Panc1 (cell line): Measurements from ENCODE around the gene CLEC16A. TPM values are rescaled to one million over a fixed set of nuclear protein-coding genes. Genes with fewer than 3 reads are reported as not detected.

Experiments used
- ATAC-seq: fragments of 200-7000 bp; cut with Tn5 transposase; 2 replicates; pipeline ENCODE4 v1.9.1; 2020; ENCODE audit warnings: mild to moderate bottlenecking, moderate library complexity
- BruUV-seq: library from RNA; stranded (reverse); fragments of 400-500 nt; replicated peaks from 2 replicates; lab custom pipeline; 2021; lab: Mats Ljungman, UMichigan
- CTCF ChIA-PET: fragments of 300-600 bp; sonication (Branson Sonifier 250); formaldehyde crosslinking; loops from one replicate; lab custom pipeline; 2022; ENCODE audit warnings: antibody characterized with exemption; lab: Charles Lee
- POLR2A ChIA-PET: fragments of 300-600 bp; sonication (Branson Sonifier 250); formaldehyde crosslinking; loops from one replicate; lab custom pipeline; 2022; ENCODE audit warnings: antibody characterized with exemption; lab: Charles Lee
- DNase-seq: peaks from one replicate; pipeline ENCODE4 v3.0.0-alpha.2; 2010; ENCODE audit warnings: low read depth, low spot score
- H3K27ac ChIP-seq: 2 replicates; pipeline ENCODE4 v1.5.1; 2011; ENCODE audit warnings: mild to moderate bottlenecking, low read length, inconsistent platforms
- H3K27me3 ChIP-seq: fragments of 200-500 bp; sonication (Bioruptor generic); 2 replicates; pipeline ENCODE4 v1.6.0; 2014; ENCODE audit warnings: low read length, inconsistent platforms; ENCODE audit not compliant: control insufficient read depth, insufficient read depth
- H3K36me3 ChIP-seq: fragments of 200-500 bp; sonication (Bioruptor generic); 2 replicates; pipeline ENCODE4 v1.5.1; 2014; ENCODE audit warnings: inconsistent platforms, mild to moderate bottlenecking, low read length, moderate library complexity; ENCODE audit not compliant: control insufficient read depth, insufficient read depth
- H3K4me1 ChIP-seq: 2 replicates; pipeline ENCODE4 v1.5.1; 2011; ENCODE audit warnings: inconsistent platforms, mild to moderate bottlenecking, low read length, moderate library complexity; ENCODE audit not compliant: control insufficient read depth, insufficient read depth
- H3K4me3 ChIP-seq, 2 experiments: 2 replicates each; pipeline ENCODE4 v1.5.1; 2011 to 2012; ENCODE audit warnings: low read depth in 2 of 2, low read length in 2 of 2, mild to moderate bottlenecking in 2 of 2, inconsistent platforms in 1 of 2, moderate library complexity in 1 of 2
- H3K9me3 ChIP-seq: fragments of 200-500 bp; sonication (Bioruptor generic); 2 replicates; pipeline ENCODE4 v1.5.1; 2014; ENCODE audit warnings: low read depth, mild to moderate bottlenecking, inconsistent platforms, low read length, moderate library complexity; ENCODE audit not compliant: control insufficient read depth, insufficient read depth
- CTCF ChIP-seq: fragments of 450-650 bp; IDR thresholded peaks from 2 replicates; pipeline ENCODE4 v1.5.1; 2017; ENCODE audit warnings: mild to moderate bottlenecking
- POLR2AphosphoS5 ChIP-seq: IDR thresholded peaks from 2 replicates; pipeline ENCODE4 v1.6.1; 2012; ENCODE audit warnings: mild to moderate bottlenecking, low read depth, low read length, moderate library complexity
- REST ChIP-seq, 2 experiments: IDR thresholded peaks; 2 replicates each; pipeline ENCODE4 v1.6.1; 2011 to 2012; ENCODE audit warnings: low read depth in 2 of 2, control low read depth in 1 of 2, low read length in 1 of 2, mild to moderate bottlenecking in 1 of 2, moderate library complexity in 1 of 2; ENCODE audit not compliant: insufficient read depth in 1 of 2
- SIN3A ChIP-seq: IDR thresholded peaks from 2 replicates; pipeline ENCODE4 v1.6.1; 2012; ENCODE audit warnings: low read depth, mild to moderate bottlenecking, low read length, moderate library complexity, borderline replicate concordance; ENCODE audit not compliant: insufficient read depth
- TCF7L2 ChIP-seq: IDR thresholded peaks from 2 replicates; pipeline ENCODE4 v1.6.1; 2011; ENCODE audit warnings: mild to moderate bottlenecking, low read depth, low read length, inconsistent platforms
- in situ Hi-C: cut with HindIII; loops from 2 replicates; pipeline ENCODE4 v1.10.0; 2016; ENCODE audit warnings: low sequenced_read_pairs, low pct_unique_long_range_greater_than_20kb
- intact Hi-C: fragments of 100-400 bp; cut with micrococcal nuclease; formaldehyde crosslinking; loops from one replicate; pipeline ENCODE4 v1.10.0; 2022; ENCODE audit not compliant: unreplicated experiment
- total RNA-seq: library from RNA; stranded (reverse); gene quantifications from one replicate; pipeline ENCODE4 v1.2.1, GENCODE V29; 2021; ENCODE audit not compliant: unreplicated experiment

Gene CLEC16A
- total RNA-seq, 1 experiment from 2014 or later: 21.0 TPM

GRCh38 chr16:11023262-11024039 lies 79.1 kb downstream of the CLEC16A start:
- no peaks in the 10 kb centered on the region for H3K4me1 ChIP-seq
- H3K27me3 ChIP-seq: no peaks in the 10 kb centered on the region
- ATAC-seq (no peak), DNase-seq (no peak)
- ChIA-PET POLR2A (no interaction called here), CTCF (interaction anchor here (0.7 kb wide), 1 partner anchor 68 kb away, joined by 6 read pairs; no protein-coding TSS in a partner anchor)
- H3K9me3 ChIP-seq: no peaks in the 10 kb centered on the region
- no peaks in the 10 kb centered on the region for H3K36me3 ChIP-seq
- BruUV-seq: no TSS peak
- TF ChIP-seq TCF7L2 (no peak), REST (IDR thresholded peaks at IDR 0.05; ENCODE audit: insufficient read depth in 1 of 2, low read depth in 2 of 2, low read length in 1 of 2) (no peak), CTCF (no peak), SIN3A (no peak)
- H3K27ac ChIP-seq: no peak overlapping the region
- no peak overlapping the region for H3K4me3 ChIP-seq
- intact Hi-C loops: no loop called here
- in situ Hi-C loops: no loop called here

- ChIA-PET POLR2A (no interaction called here), CTCF (no interaction called here)
- DNase-seq (no peak), ATAC-seq (peak; percentile 62; the same call in 1 of the 2 replicates)
- no TSS peak for BruUV-seq
- TF ChIP-seq CTCF (no peak), REST (IDR thresholded peaks at IDR 0.05; ENCODE audit: insufficient read depth in 1 of 2, low read depth in 2 of 2, low read length in 1 of 2) (no peak), POLR2AphosphoS5 (no peak), SIN3A (no peak), TCF7L2 (no peak)
- H3K4me1 ChIP-seq: no peaks in the 10 kb centered on the region
- H3K27ac ChIP-seq: no peak overlapping the region
- H3K36me3 ChIP-seq: no peaks in the 10 kb centered on the region
- no peaks in the 10 kb centered on the region for H3K9me3 ChIP-seq
- in situ Hi-C loops: no loop called here
- intact Hi-C loops: no loop called here
- no peak overlapping the region for H3K4me3 ChIP-seq
- no peaks in the 10 kb centered on the region for H3K27me3 ChIP-seq
These were observed 80.1 kb downstream of the CLEC16A start for GRCh38 chr16:11024333-11025053.
